Amniotic stem cell (primary cell): Measurements from ENCODE around the gene MAP3K1.

Experiments used
- DNase-seq: peaks from one replicate; lab custom pipeline; 2025; lab: John Stamatoyannopoulos, UW

Gene MAP3K1

DNA sequence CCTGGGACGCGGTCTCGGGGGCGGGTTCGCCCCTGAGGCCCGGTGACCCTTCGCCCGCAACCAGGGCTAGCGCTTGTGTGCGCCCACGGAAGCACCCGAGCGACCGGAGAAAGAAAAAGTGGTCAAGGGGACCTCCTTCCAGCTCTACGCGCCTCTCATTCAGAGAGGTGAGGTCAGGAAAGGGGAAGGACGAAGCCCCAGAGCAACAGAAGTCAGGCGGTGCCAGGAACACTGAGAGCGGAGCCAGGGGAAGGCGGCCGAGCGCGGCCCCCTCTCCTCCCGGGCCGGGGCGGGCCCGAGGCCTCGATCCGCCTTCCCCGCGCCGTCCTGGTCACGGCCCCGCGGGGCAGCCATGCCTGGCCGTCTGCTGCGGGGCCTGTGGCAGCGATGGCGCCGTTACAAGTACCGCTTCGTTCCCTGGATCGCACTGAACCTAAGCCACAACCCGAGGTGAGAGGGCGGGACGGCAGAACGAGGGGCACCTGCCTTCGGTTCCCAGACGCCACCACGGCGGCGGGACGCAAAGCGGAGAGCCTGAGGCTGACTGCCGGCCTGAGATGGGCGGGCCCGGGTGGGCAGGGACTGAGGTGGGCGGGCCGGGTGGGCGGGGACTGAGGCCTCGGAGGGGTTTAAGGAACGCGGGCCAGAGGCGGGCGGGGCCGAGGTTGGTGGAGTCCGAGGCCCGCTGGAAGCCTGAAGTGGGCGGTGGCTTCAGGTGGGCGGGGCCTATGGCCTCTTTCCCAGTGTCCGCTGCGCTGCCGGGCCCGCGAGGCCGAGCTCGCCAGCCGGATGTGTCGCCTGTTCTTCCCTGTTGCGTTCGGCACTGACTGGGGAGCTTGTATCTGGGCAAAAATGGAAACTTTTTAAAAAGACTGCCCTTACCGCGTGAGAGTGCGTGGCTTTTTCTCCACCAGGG lies 94.2 kb downstream of the MAP3K1 start, which contains the start of gene SETD9:
Gene SETD9 (plus strand): TSS at position 303 of the 916 bp plus-strand sequence. CDS start 50 bp downstream, at position 353.
- peak; percentile 92 for DNase-seq

DNA sequence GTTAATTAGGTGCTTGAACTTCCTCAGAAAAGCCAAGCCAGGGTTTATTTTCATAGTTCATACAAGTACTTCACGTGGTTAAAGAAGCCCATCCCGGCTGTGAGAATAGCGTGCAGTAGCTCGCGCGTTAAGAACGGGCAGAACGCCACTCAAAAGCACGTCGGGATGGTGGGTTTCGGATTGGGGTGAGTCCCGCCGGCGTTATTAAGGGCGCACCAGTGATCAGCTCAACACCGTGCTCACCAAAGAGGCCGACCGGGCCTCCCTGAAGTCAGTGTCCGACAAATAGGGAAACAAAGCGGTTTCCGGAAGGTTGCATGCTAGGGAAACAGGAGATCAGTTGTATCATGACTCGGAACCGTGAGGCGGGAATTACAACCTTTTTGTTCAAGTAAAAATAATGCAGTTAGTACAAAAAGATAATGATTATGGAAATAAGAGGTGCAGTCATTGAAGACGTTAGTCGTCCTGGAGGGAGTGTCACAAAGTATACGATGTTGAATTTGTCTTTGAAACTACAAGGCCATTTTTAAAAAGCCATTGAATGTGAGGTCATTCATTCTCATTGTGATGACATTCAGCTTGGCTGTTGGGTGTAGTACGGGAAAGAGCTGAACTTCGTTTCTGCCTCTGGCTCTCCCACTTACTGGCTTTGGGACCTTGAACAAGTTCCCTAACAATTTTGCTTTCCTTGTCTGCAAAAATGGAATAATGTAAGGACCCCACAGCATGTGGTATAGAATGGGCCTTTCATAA lies 95.0 kb downstream of the MAP3K1 start:
- peak; percentile 53 for DNase-seq

DNA sequence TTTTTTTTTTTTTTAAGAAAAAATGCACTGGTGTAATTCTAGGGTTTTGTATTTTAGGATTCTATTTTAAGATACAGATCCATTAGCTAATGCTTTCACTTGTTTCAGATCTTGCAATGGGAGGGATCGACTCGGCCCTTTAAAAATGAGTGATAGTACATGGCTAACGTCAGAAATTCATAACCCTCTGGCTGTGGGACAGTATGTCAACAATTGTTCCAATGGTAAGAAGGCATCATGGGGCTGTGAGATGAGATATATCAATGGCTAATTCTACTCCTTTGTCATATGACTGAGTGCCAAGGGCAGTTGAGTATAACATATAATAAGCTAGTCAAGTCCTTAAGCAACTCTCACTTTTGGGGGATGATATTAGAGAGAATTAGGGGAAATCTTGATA lies 98.4 kb downstream of the MAP3K1 start:
- DNase-seq = no peak

DNA sequence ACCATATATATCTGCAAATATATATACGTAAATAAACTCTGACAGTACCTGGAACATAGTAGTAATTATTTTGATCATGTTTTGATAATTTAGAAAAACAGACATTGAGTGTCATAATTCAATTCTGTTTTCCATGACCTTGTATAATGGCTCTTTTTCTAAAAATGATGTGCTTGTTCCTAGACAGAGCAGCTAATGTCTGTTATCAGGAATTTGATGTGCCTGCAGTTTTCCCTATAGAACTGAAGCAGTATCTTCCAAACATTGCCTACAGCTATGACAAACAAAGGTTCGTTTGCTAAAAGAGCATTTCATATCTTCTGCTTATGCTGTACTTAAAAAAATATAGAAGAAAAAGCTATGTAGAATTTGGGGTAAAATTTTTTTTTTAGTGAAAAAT lies 99.3 kb downstream of the MAP3K1 start:
- no peak for DNase-seq

DNA sequence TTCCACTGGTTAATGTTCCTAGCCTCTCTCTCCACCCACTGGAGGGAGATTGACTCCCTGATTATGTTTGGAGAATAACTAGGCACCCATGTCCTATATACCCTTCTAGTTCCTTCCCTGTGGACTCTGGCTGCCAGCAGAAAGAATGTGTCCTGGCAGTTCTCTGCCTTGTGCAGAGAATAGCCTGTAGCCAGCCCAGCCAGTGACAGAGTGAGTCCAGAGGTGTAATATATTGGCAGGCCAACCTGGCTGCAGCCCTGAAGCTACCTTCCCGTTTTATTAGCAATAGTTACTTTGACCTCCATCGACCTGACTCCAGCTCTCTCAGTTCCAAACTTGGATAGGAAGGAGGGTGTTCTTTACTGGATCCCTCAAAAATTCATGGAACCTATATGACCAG lies 102.2 kb downstream of the MAP3K1 start:
- no peak for DNase-seq

DNA sequence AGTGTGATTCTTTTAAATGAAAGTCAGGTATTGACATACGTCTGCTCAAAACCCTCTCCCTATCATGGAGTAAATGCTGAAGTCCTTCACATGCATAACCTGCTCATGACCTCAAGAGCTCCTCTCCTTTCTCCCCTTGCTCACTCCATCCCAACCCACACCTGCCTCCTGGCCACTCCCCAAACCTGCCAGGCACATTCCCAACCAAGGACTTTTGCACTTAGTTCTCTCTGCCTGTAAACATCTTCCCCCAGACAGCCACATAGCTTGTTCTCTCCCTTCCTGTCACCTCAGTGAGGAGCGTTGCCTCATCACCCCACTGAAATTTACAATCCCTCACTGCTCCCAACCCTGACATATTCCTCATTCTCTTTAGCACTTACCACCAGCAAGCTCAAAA lies 102.7 kb downstream of the MAP3K1 start:
- no peak for DNase-seq

DNA sequence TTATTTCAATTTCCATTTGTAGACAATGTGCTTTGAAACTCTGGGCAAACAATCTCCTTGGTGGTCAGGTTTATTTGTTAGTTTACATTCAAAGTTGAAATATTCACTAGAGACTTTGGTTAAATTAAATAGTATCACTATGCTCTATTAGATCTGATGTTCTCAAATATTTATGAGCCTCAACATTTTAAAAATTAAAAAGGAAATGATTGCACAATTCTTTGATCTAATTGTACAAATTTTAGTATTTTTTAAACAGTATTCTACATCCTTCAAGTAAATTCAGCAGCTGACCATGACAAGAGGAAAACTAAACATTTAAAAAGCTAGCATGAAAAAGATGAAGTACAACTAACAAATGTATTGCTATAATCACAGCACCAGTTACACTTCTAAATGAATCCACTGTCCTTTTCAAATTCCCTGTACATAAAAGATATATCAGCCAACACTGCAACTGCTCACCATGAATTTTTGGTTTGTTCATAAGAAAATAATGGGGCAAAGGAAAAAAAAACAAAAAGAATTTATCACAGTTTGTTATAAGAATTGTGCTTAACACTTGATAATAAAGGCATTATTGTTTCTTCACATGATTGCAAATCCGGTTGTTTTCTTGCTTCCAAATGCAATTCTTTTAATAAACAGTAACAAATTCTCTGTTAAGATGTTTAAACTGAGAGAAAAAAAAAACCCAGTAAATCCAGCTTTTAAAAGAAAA lies 104.8 kb downstream of the MAP3K1 start:
- DNase-seq = no peak

DNA sequence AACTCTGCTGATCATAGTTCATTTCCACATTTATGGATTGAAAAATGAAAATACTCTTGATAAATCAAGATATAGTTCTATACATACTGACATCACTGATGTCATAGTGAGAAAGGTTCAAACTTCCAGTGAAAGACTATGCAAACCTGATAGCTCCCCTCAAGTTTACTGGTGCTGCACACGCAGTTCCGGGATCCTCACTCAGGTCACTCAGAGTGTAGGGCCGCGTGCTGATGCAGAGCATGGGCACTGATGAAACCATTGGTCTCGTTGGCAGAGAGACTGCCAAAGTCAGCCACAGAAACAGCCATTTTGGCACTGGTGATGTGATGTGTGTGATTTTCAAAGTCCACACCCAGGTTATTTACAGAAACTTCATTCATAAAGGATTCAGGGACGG lies 107.6 kb downstream of the MAP3K1 start:
- DNase-seq = no peak

DNA sequence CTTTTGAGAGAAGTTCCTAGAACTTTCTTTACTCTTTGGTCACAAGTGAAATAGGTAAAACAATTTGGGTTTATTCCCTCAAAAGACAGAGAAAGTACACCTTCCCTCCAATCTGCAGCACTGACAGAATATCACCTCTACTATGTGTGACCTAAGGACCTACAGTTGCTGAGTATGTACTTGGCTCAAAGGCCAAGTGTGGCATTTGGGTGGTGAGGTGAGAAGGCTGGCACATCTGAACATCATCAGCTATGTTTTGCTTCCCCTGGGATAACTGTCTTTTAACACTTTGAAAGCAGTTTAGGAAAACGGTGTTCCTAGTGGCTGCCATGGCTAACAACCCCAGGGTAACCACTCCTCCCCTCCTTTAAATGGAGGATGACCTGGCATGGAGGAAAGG lies 119.0 kb downstream of the MAP3K1 start:
- DNase-seq = no peak

DNA sequence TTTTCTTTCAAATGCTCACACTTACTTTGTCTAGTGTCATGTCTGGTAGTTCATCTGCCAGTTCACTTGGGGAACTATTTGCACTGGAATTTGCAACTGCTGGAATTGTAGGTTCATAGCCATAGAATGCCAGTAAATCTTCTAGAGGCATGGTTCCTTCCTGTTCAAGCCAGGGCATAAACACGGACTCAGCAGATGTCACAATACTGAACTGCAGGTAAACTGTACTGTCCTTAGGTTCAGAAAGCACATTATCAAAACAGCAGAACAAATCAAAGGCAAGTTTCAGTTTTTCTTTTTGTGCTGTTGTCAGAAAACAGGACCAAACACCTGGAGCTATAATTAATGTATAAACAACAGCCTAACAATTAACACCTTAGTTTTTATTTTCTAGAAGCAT lies 123.5 kb downstream of the MAP3K1 start:
- DNase-seq = no peak

DNA sequence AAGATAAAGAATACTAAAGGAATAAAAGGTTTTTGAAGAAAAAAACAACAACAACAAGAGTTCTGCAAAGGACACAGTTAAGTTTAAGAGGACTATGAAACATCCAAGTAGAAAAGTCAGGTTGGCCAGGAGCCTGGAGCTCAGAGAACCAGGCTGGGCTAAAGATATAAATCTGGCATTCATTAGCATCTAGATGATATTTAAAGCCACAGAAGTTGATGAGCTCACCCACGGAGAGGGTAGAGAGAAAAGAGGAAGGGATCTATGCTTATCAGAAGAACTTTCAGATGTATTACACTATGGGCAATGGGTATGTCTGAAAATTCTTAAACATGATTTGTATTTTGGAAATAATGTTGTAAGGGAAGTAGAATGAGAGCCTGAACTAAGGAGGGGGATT lies 126.6 kb downstream of the MAP3K1 start:
- DNase-seq = peak; percentile 24
